ENCODE results near the gene PKNOX2.

Gene PKNOX2

DNA sequence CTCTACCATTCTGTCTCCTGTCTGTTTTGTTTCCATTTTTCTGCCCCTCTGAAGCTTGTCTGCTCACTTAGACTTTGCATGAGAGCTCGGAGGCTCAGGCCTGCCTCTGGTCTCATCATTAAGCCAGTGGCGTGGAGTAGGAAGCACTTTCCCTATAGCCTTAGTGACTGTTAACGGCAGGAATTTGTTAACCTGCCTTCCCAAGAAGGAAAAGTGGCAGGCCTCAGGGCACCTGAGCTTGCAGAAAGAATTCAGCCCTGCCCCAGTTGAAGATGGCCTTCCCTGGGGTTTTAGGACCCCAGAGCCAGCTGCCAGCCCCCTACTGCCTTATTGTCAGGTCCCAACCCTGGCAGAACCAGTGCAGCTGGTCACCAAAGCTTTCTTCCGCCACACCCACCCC, 93.2 kb downstream of the PKNOX2 start:
- no peak for DNase-seq (ENCODE audit: low read depth in 2 of 3, low spot score in 1 of 3)

DNA sequence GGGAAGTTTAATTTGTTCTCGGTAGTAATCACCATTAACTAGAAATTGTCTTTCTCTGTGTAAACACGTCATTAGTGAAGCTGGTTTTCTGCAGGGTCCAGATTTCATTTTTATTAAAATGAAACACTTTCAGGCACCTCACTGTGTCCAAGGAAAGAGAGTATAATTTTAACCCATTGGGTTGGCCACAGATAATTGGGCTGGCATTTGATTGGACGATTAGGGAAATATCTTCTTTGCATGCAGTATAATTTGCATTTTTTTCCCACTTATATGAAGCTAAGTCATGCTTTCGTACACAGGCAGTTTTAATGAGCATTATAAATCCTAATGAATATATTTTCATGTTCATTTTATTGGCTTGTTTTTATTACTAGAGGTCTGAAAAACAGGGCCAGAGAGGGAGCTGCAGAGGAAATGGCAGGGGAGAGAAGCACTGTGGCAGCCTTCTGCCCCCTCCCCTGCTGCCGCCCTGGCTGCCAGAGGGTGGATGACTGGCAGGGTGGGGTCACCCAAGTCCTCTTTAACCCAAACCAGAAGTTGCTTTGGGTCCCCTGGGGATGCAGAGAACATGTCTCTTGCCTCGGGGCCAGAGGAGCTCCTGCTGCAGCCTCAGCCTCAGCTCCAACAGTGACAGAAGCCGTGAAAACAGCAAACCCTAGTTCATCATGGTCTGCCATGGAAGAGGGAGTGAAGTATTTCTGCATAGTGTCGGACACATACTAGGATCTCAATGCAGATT, 93.9 kb downstream of the PKNOX2 start:
- no peak for DNase-seq (ENCODE audit: low read depth in 2 of 3, low spot score in 1 of 3)

DNA sequence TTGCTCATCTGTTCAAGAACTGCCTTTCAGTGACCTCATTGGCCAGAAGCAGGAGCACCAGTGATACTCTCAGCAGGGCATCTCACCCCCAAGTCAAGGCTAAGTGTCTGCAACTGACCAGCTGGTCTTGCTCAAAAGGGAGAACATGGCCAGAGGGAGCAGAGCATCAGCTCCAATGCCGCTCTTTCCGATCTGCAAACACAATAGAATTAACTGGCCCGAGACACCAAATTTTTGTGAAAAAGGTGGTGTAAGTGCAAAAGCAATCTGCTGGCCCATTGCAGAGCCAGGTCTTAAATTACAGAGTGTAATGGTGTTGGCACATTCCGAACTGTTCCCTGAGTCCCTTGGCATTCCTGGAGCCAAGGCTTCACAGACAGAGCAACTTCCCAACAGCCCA, 97.0 kb downstream of the PKNOX2 start:
- no peak for DNase-seq (ENCODE audit: low read depth in 2 of 3, low spot score in 1 of 3)

DNA sequence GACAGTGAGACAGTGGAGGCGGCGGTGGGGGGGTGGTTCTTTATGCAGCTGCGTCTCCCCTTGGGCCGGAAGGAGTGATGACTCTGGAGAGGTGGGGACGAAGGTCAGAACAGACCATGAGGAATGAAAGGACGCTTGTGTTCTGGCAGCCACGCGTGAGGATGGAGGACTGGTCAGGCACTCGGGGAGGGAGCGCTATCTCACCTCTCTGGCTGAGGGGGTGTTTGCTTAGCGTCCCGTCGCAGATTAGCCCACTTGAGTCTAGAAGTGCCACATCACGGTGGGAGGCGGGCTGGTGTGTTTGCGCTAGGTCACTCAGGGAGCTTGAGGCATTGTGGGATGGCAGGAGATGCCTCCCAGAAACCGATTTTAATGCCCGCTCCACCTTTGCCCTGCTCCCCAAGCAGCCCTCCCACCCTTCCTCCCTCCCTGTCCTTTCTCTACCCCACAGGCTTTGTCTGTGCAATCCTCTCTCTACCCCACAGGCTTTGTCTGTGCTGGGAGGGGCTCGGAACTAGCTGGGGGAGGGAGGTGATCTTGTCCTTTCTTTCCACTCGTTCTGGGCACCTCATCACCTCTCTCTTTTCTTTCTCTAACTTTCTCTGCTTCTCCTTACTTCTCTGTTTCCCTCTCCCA, 97.8 kb downstream of the PKNOX2 start:
- no peak for DNase-seq (ENCODE audit: low read depth in 2 of 3, low spot score in 1 of 3)

DNA sequence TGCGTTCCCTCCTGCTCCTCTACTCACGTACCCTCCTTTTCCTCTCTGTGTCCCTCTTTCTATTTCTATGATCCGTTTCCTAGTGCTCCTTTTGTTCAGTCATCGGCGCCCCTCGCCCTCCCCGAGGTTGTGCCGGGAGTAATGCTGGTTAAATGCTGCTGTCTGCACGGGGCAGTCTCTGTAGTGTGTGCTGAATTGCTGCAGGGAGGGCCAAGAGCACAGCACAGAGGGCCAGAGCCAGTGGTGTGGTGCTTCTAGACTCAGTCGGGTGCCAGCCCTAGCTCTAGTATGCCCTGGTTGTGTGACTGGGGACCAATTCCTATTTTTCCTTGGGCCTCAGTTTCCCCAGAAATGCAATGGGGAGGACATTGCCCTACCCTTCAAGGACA, 98.3 kb downstream of the PKNOX2 start:
- DNase-seq (ENCODE audit: low read depth in 2 of 3, low spot score in 1 of 3) = no peak

DNA sequence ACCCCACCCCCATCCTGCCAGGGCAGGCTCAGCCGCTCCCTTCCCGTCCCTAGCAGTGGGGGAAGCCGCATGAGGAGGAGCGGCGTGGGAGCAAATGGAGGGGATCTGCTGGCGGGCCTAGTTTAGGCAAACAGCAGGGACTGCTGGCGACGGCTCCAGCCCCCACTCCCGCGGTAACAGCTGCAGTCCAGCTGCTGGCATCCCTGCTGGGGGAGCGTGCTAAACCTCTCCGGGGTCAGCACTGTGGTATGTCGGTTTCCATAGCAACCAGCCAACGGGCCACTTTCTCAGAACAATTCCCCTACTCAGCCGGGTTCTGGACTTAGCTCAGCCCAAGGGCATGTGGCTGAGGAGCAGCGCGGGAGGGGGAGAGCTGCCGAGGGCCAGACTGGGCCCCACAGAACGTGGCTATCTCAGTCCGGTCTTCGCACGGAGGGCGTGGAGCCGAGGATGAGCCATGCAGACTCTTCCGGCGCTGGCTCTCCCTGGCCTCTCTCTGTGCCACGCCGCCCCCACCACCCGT, 98.8 kb downstream of the PKNOX2 start:
- no peak for DNase-seq (ENCODE audit: low read depth in 2 of 3, low spot score in 1 of 3)

DNA sequence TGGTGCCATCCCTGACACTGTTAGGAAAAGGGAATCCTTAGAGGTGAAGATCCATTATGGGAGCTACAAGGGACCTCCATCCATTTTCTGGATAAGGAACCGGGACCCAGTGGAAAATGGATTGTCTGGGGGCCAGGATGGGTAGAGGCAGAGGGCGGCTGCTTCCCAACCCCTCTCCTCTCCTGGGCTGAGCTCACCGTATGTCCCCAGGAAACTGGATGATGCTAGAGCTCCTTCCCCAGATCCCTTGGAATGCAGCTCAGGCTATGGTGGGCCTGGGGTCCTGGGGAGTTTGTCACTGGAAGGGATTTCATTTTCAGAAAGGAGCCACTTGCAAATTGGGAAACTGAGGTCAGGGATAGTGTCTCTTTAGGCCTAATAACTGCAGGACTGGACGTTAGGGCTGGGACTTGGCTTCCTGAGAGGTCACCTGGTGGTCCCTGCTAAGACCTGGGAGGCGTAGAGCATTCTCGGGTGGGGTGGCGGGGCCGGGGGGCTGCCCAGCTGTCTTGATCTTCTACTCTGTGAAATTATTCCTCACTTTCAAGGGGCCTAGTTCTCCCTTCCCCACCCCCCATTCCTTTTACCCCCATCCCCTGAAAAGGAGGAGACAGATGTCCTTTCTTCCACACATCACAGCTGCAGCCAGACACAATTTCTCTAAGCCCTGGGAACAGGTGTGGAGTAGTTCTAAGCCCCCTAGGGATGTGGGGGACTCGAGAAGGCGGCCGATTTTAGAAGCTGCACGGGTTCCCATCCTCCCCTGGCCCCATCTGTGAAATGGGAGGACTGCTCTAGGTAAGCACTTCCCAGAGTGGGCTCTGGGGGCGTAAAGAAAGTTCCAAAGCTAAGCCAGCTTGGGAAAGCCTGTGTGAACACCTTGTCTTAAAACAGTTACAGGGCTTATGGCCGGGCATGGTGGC, 99.8 kb downstream of the PKNOX2 start:
- DNase-seq (ENCODE audit: low read depth in 2 of 3, low spot score in 1 of 3) = no peak

DNA sequence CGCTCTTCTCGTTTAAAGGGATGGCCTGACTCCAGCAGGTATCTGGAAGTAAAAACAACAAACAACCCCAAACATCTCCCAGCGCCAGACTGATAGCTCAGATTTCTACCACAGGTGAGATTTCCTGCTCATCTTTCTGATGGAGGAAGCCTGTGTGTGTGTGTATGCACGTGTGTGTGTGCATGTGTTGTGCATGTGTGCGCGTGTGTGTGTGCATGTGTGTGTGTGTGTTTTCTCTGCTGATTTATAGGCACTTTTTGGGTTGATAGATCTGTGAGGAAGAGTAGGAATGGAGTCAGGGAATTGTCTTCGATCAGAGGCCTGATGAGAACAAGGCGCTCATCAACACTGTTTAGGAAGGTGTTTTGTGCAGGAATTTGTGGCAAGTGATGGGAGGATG, 103.0 kb downstream of the PKNOX2 start:
- DNase-seq (ENCODE audit: low read depth in 2 of 3, low spot score in 1 of 3) = no peak

DNA sequence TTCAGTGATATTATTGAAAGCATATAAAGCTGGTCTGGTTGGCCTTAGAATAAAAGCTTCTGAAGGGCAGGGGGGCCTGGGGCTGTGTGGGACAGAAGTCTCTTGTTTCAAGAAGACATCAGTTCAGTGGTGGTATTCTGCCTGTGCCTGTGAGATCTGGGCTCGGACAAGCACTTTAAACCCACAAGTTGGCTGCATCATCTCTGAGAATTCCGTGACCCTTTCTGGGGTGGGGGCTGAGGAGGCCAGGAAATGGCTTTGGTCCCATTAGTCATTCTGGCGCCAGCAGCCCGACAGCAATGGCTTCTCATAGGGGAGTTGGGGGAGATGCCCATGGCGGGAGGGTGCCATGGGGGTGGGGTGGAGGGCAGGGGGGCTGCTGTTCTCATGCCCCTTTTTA, 104.1 kb downstream of the PKNOX2 start:
- DNase-seq (ENCODE audit: low read depth in 2 of 3, low spot score in 1 of 3) = no peak

DNA sequence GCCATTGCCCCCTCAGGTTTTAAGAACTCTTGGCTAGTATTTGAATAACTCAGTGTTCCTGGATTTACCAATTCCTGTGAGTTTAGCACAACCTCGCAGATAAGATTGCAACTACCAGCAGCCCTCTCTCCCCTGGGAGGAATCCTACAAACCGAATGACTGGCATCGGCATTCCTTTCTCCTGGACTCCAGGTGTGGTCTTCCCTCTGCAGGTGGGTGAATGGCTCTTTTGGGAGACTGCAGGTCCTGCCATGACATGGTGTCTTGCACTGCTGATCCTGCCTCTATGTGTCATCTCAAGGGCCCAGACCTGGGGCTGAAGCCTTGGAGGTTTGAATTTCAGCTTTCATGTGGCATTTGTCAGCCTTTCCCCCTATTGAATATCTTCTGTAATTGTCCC, 105.6 kb downstream of the PKNOX2 start:
- no peak for DNase-seq (ENCODE audit: low read depth in 2 of 3, low spot score in 1 of 3)

DNA sequence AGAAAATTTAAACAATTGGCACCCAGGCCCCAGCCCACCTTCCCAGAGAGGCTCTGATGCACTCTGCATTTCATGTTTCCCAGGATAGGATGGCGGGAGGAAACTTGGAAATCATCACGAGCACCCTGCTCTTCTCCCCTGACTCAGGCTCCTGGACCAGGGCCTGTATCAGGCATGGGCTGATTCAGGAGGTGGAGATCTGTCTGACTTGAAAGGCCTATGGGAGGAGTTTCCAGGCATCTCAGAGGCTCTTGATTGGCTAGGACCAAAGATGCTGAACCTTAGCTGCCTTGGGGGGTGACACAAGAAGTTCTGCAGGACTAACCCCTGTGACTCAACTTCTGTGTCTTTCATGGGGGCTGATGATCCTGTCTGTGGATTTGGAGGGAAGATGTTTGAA, 106.2 kb downstream of the PKNOX2 start:
- DNase-seq (ENCODE audit: low read depth in 2 of 3, low spot score in 1 of 3) = no peak

DNA sequence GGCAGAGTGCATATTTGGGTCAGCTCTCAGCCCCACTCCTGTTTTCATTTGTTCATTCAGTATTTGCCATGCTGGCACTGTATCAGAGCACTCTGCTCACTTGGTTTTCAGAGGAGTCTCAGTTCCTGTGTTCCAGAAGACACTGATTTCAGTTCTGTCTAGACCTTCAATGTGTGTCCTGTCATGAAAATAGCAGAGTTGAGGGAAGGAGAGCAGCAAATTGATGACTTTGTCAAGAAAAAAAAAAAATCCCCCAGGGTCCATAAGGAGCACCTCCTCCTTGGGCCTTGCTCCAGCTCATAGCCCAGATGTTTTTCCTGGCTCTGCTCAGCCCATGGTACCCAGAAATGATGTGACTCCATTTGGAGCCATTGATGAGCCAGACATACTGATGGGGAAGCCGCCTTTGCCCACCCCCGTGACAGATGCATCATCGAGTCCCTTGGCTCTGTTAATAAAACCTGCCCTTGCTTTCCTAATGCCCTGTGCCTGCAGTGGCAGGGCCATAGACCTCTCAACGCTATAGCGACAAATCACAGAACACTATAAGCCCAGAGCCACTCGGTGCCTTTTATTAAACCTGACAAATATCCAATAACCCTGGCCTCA, 107.0 kb downstream of the PKNOX2 start:
- no peak for DNase-seq (ENCODE audit: low read depth in 2 of 3, low spot score in 1 of 3)

DNA sequence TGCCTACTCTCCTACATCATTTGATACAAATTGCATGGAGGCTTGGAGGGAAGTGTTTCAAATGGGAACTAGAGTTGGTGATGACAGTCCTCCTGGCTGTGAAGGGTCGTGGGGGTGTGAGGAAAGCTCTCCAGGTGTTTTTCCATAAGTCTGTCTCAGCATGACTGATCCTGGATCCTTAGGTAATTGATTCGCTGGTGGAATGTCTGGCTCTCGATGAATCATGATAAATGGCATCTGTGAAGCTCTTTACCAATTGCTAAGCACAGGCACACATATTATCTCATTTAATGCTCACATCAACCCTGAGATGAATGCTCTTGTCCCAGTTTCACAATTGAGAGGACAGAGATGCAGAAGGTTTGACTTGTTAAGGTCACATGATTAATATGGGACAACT, 107.5 kb downstream of the PKNOX2 start:
- DNase-seq (ENCODE audit: low read depth in 2 of 3, low spot score in 1 of 3) = no peak

DNA sequence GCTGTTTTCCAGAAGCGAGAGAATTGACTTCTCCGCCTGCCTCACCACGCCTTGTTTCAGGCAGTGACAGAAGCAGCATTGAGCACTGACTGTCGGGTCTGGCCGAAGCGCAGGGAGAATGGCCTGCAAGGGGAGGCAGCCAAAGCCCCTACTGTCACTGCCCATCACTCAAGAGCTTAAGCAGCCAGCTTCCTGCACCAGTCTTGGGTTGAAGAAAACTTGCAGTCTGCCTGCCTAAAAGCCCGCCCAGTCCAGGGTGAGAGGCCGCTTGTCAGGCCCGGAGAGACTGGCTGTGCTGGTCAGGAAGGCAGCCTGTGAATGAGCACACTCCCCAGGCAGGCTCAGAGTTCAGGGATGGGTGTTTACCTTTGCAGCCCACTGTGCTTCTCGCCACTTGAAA, 108.3 kb downstream of the PKNOX2 start:
- no peak for DNase-seq (ENCODE audit: low read depth in 2 of 3, low spot score in 1 of 3)

DNA sequence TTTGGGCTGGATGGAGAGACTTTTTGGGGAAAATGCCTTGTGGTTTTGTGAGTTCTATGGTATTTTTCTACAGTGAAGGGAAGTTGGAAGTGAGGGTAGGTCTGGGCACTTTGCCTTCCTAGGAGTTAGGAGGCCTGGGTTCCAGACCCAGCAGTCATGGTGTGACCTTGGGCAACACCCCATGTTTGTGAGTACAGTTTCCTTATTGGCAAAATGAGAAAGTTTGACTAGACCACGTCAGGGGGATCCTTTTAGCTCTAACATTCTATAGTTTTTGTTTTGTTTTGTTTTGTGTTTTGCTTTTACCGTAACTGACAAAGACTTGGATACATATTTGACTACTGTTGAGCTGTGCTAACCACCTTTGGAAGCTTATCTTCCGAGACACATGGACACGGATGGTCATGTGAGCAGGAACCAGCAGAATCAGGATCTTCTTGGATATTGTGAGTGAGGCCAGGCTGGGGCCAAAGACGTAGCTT, 109.0 kb downstream of the PKNOX2 start:
- no peak for DNase-seq (ENCODE audit: low read depth in 2 of 3, low spot score in 1 of 3)

DNA sequence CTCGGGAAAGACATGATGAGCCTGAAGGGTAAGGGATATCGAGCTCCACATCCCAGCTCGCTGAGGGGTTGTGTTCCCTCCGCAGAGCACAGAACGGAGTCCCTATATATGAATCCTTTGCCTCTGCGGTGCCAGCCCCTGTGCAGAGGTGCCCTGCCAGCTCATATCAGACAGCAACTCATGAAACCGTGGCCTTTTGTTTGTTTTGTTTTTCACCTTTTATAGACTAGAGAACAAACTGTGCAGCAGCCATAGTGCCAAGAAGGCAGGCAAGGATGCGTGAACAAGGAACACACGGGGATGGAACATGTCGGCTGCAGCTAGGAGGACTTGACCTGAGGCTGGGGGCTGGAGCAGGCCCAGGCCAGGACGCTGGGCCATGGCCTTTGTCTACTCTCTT, 109.8 kb downstream of the PKNOX2 start:
- no peak for DNase-seq (ENCODE audit: low read depth in 2 of 3, low spot score in 1 of 3)

DNA sequence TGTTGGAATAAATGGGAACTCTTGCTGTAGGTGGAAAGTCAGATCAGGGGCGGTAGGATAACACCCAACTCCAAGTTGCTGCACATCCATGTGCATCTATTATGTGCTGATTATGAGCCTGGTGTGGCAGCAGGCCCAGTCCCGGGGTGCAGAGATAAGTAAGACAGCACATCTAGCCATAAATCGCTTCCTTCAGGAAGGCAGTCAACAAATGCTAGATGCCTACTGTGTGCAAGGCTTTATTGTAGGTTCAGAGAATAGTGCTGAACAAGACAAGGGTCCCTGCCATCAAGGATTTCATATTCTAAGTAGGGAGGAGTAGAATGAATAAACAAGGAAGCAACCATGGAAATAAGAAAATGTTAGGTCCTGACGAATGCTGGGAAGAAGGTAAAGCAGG, 110.2 kb downstream of the PKNOX2 start:
- DNase-seq (ENCODE audit: low read depth in 2 of 3, low spot score in 1 of 3) = no peak

DNA sequence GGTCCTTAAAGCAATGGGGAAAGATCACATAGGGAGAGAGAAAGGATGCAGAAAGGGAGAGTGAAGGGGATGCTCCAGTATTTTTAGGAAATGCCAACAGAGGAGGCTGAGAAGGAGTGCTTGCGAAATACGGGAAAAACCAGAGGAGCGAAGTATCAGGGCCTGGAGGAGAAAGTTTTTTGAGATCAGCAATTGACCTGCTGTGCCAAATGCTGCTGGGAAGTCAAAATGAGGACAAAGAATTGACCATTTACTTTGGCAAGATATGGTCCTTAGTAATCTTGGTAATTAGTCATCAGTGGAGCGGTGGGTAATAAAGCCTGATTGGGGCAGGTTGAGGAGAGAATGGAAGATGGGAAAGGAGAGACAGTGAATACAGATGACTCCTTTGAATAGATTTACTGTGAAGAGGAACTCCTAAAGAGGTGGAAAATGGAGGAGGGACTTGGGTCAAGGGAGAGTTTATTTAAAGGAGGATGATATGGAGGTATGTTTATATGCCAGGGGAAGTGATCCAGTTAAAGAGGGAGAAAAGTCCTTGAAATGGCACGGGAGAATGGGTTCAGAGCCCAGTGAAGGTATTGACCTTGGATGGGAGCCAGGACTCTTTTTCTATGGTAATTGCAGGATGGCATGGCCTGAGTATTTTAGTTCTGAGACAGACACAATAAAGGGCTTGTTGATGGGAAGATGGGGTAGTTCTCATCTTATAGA, 111.5 kb downstream of the PKNOX2 start:
- no peak for DNase-seq (ENCODE audit: low read depth in 2 of 3, low spot score in 1 of 3)

DNA sequence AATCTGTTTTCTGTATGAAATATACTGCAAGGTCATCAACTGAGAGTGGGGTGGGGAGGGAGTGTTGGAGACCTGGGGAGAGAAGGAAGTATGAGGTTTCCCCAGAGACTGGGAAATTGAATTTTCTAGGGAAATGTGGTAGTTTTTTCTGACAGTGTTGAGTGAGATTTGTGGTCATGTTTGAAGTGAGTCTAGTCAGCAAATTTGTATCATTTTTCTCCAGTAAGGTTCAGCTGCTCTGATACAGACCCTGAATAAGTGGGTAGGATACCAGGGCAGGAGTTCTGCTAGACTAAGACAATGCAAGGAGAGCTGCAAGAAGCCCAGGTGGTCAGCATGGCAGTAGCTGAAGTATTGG, 112.0 kb downstream of the PKNOX2 start:
- no peak for DNase-seq (ENCODE audit: low read depth in 2 of 3, low spot score in 1 of 3)

DNA sequence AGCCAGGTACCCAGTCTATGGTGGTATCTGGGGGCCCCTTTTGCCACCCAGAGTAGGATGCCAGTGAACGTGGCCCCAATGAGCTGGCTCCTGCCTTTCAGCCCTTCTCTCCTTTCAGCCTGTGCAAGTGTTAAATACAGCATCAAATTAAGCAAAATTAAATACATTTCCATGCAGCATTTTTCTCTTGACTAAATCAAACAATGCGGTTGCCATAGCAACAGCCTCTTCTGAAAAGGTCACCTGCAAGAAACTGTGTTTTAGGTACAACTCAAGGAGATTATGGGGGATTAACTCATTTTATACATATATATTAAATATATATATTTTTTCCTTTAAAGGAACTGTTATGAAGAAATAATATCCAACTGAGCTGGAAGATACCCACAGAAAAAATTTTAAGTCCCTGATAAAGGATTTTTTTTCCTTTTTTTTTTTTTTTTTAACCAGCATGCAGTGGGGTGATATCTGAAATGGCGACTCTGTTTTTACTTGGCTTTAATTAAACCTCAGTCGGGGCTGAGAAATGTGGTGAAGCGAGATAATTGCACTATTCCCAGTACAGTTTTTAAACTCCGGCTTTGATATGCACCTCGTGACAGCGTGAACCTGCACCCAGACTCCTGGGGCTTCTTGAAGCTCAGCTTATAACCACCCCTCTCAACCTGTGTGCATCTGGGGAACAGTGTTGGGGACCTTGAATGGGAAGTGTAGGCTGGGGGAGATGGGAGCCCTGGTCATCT, 115.3 kb downstream of the PKNOX2 start:
- DNase-seq (ENCODE audit: low read depth in 2 of 3, low spot score in 1 of 3) = no peak
